T-helper 2 cell (primary cell): ENCODE results near the gene TRIM67.

ENCODE experiments used
- DNase-seq, 5 experiments: peaks; one replicate each; pipeline versions ENCODE4 v3.0.0 to v3.0.0-alpha.2; 2012 to 2022

TRIM67 gene

GRCh38 chr1:231159202-231159962 lies 2.5 kb upstream of the TRIM67 start:
- DNase-seq: no peak

DNA sequence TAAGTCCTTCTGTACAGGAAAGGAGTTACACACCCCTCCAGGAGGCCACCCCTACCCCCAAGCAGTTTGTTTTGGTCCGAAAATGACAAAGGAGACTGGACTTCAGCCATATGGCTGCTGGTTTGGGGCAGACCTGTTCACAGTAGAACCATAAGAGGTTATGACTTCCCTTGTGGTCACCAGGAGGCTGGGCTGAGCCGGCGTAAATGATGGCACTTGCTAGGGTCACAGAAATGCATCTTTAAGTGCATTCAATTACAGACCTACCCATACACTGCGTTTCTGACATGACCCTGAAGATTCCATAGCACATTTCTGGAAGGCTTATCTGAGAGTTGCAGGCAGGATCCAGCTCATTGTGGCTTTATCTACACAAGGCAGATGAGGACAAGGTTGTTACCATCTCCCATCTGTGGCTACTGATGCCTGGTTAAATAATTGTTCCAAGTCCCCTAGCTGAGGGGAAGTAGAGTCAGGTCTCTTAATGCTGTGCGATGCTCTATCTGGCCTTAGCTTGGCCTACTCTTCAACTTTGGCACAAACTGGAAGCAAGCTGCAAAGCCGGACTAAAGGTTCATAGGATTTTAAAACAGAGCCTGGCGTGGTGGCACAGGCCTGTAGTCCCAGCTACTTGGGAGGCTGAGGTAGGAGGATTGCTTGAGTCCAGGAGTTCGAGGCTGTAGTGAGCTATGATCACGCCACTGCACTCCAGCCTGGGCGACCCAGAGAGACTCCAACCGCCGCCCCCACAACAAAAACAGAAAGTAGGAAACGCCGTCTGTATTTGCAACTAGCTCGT lies 1.7 kb upstream of the TRIM67 start:
- DNase-seq: no peak

DNA sequence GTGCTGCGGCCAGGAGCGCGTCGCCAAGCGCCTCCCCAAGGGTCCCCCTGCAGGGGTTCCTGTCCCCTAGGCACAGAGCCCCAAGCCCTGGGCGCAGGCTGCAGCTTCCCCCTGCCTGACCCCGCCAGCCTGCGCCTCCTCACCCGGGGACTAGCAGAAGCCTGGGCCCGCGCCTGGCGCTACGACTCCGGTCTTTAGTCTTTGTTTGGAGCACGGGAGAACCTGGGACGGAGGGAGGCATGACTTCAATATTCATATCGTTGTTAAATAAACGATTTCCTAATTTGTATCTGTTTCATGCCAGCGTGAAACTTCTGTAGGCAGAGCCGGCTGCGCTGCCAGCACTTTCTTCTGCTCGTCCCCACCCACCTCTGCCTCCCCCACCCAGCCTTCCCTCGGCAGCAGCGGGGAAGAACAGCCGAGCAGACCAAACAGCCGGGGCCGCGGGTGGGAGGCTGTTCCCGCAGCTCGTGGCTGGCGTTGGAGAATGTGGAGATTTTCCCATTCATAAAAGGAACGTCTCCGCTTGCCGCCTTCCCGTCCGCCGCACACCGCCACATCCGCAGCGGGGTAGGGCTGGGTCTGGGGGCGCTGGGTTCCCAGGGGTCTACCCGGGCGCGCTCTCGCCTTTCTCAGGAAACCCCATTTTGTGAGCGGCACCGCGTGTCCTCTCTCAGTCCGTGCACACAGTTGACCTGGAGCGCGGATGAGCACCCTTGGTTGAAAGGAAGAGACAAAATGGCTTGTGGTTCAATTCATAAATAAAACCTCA lies 777 bp upstream of the TRIM67 start:
- no peak for DNase-seq

GRCh38 chr1:231162297-231162969 lies 575 bp downstream of the TRIM67 start:
- peak in 1 of 5 experiments; percentile 31 for DNase-seq

DNA sequence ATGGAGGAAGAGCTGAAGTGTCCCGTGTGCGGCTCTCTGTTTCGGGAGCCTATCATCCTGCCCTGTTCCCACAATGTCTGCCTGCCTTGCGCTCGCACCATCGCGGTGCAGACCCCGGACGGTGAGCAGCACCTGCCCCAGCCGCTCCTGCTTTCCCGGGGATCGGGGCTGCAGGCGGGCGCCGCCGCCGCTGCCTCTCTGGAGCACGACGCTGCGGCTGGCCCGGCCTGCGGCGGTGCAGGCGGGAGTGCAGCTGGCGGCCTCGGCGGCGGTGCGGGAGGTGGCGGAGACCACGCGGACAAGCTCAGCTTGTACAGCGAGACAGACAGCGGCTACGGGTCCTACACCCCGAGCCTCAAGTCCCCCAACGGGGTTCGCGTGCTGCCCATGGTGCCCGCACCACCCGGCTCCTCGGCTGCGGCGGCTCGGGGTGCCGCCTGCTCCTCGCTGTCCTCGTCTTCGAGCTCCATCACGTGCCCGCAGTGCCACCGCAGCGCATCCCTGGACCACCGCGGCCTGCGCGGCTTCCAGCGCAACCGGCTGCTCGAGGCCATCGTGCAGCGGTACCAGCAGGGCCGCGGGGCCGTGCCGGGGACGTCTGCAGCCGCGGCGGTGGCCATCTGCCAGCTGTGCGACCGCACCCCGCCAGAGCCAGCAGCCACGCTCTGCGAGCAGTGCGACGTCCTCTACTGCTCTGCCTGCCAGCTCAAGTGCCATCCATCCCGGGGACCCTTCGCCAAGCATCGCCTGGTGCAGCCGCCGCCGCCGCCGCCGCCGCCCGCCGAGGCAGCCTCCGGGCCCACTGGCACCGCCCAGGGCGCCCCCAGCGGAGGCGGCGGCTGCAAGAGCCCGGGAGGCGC lies 1.3 kb downstream of the TRIM67 start:
- DNase-seq: no peak

DNA sequence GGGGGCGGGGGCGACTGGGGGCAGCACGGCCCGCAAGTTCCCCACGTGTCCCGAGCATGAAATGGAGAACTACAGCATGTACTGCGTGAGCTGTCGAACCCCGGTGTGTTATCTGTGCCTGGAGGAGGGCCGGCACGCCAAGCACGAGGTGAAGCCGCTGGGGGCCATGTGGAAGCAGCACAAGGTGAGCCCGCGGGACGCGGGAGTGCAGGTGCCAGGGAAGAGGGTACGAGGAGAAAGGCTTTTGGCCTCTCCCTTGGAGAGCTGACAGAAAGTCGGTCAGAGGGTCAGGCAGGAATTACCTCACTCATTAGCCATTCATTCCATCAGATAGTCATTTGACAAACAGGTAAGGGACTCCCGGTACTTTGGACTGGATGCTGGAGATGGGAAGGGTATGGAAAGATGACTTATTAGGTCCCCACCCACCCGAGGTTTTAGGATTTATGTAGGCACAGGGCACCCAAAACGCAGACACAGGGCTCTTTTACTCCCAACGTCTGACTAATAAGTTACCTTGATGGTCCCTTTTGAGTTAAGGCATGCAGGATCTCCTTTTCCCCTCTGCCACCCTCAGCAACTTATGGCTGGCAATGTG lies 2.1 kb downstream of the TRIM67 start:
- no peak for DNase-seq

- DNase-seq: no peak
Measured at GRCh38 chr1:231165371-231165770, 3.5 kb downstream of the TRIM67 start.

DNA sequence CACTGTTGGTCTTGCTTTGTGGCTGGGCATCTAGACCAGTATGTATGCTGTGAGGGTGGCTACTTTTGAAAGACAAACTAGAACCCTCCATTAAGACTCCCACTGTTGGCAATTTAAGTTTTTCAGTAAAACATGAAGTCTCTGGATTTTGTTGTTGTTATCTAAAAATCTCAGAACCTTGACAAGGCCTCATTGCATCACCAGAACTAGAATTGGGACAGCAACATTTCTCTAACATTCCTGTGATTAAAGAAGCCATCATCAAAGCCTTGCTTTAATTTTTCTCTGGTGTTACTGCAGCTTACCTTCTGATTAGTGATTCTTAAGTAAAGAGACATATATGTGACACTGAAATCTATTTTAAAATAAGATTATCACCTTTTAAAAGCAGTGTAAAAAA lies 4.5 kb downstream of the TRIM67 start:
- no peak for DNase-seq

DNA sequence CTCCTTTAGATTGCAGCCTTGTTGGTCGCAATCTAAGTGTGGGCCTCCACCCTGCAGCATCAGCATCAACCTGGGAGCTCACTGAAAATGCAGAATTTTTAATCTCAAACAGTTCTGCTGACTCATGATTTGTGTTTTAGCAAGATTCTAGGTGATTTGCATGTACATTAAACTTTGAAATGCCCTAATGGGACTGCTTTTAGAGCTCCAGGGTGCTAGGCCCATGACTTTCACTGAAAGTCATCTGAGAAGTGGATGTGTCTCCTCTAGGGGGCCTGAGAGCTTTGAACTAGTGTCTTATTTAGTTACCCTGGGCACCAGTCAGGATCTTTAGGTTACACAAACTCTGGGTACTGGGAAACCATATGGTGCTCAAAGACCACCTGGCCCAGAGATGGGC lies 9.0 kb downstream of the TRIM67 start:
- no peak for DNase-seq

GRCh38 chr1:231171623-231172197 lies 9.9 kb downstream of the TRIM67 start:
- no peak for DNase-seq

GRCh38 chr1:231172411-231172810 lies 10.6 kb downstream of the TRIM67 start:
- DNase-seq: no peak

DNA sequence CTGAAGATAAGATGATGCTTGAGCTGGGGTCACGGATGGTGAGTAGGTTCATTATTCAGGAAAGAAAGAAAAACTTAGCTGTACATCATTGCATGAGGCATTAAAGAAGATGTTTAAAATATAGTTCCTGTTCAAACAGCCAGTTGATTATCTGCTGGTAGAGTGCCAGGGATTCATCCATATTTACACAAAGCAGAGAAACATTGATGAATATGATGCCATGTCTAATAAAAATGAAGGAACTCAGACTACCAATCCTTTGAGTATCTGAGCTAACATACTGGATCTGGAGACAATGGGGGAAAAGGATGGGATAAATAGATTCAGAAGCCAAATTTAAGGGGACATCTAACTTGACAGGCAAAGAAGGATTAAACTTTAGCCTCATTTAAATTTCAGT lies 14.6 kb downstream of the TRIM67 start:
- no peak for DNase-seq

DNA sequence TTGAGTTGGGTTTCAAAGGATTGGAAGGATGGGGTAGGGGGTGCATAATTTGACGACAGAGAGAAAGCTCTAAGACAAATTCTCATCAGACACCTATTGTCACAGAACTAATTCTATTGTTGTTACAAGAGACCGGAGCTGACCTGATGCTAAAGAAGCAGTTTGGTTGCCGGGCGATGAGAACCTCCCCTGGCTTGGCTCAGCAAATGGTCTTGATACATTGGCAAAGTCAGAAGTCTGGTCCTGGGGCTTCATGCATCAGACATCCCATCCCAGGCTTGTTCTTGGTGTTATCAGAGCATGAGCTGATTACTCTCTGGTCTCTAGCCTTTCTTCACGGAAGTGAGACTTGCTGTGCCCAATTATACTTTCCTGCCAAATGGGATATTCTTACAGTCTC lies 15.4 kb downstream of the TRIM67 start:
- no peak for DNase-seq

GRCh38 chr1:231177936-231178335 lies 16.1 kb downstream of the TRIM67 start:
- DNase-seq: no peak

DNA sequence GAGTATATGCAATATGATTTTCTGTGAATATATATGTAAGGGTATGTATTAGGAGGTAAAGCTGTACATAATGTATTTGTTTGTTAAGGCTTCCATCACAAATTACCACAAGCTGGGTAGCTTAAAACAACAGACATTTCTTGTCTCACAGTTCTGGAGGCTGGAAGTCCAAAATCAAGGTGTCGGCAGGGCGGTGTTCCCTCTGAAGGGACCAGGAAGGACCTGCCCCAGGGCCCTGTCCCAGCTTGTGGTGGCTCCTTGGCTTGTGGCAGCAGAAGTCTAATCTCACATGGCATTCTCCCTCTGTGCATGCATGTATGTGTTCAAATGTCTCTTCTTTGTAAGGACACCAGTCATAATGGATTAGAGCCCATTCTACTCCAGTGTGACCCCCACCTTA lies 17.1 kb downstream of the TRIM67 start:
- DNase-seq: no peak

DNA sequence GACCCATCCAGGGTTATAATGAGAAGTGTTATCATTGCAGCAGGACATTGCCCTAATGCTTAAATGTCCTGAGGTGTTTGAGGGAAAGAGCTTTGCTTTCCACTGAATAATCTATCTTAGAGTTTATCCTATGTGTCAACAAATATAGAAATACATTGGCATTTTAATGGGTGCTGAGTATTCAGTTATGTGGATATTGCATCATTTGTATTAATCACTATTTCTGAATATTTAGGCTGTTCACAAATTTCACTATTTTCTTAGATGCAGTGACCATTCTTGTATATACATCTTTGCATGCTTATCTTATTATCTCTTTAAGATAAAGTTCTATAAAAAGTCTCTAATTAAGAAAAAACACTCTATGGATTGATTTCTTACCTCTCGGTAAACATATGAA lies 18.2 kb downstream of the TRIM67 start:
- DNase-seq: no peak

- DNase-seq: no peak
Measured at GRCh38 chr1:231181271-231181670, 19.4 kb downstream of the TRIM67 start.

- DNase-seq: no peak
Measured at GRCh38 chr1:231182317-231182716, 20.5 kb downstream of the TRIM67 start.

- no peak for DNase-seq
Measured at GRCh38 chr1:231183639-231184590, 22.1 kb downstream of the TRIM67 start.

DNA sequence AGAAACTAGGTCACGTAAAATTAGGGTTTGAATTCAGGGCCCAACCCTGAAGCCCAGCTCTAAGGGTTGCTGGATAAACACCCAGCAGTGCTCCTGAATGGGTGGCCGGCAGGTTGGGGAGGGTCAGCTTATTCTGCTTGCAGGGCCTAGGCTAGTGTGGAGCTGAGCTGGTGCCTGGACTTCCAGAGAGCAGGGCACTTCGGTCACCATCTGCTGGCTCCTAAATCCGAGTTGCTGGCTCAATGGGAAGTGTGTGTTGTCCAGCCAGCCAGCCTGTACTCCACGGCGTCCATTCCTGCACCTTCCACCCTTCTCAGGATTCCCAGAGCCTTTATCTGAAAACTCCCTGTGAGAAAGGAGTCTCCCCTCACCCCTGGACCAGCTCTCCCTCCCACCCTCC lies 23.0 kb downstream of the TRIM67 start:
- DNase-seq: no peak
